BE2C (cell line): ENCODE measurements around the gene GINS2.

Experiments
- DNase-seq: peaks from one replicate; pipeline ENCODE4 v3.0.0-alpha.2; 2020
- H3K27me3 ChIP-seq: fragments of 250-450 bp; sonication (Bioruptor Pico); 2 replicates; pipeline ENCODE4 v1.5.1; 2020; ENCODE audit warnings: mild to moderate bottlenecking
- H3K36me3 ChIP-seq: fragments of 250-450 bp; sonication (Bioruptor Pico); 2 replicates; pipeline ENCODE4 v1.5.1; 2020; ENCODE audit warnings: mild to moderate bottlenecking
- H3K4me1 ChIP-seq: fragments of 250-450 bp; sonication (Bioruptor Pico); 2 replicates; pipeline ENCODE4 v1.5.1; 2020
- H3K4me3 ChIP-seq: 2 replicates; pipeline ENCODE4 v1.5.1; 2011; ENCODE audit warnings: low read depth, low read length
- H3K9me3 ChIP-seq: fragments of 250-450 bp; sonication (Bioruptor Pico); 2 replicates; pipeline ENCODE4 v1.5.1; 2020
- CTCF ChIP-seq: IDR thresholded peaks from 2 replicates; pipeline ENCODE4 v1.5.1; 2012; ENCODE audit warnings: mild to moderate bottlenecking, low read depth, low read length

Gene GINS2

GRCh38 chr16:85633438-85633743 lies 55.4 kb downstream of the GINS2 start:
- H3K4me1 ChIP-seq = peaks cover 37% of the 10 kb centered on the region
- H3K9me3 ChIP-seq = peaks cover 5% of the 10 kb centered on the region; the same call in 1 of the 2 replicates
- no peak for DNase-seq
- no peak overlapping the region for H3K4me3 ChIP-seq
- no peaks in the 10 kb centered on the region for H3K27me3 ChIP-seq
- peaks cover 78% of the 10 kb centered on the region for H3K36me3 ChIP-seq
- TF ChIP-seq CTCF = no peak

GRCh38 chr16:85632709-85633437 lies 55.9 kb downstream of the GINS2 start:
- Histone ChIP-seq H3K4me3 (no peak overlapping the region), H3K4me1 (peaks cover 32% of the 10 kb centered on the region), H3K9me3 (peaks cover 5% of the 10 kb centered on the region; the same call in 1 of the 2 replicates), H3K36me3 (peaks cover 81% of the 10 kb centered on the region), H3K27me3 (no peaks in the 10 kb centered on the region)
- no peak for DNase-seq
- no peak for TF ChIP-seq CTCF

- Histone ChIP-seq H3K27me3 (no peaks in the 10 kb centered on the region), H3K4me1 (peaks cover 27% of the 10 kb centered on the region), H3K36me3 (peaks cover 74% of the 10 kb centered on the region), H3K4me3 (no peak overlapping the region), H3K9me3 (peaks cover 5% of the 10 kb centered on the region; the same call in 1 of the 2 replicates)
- peak; percentile 39 for TF ChIP-seq CTCF
- DNase-seq = no peak
Observed at GRCh38 chr16:85631802-85632393, 56.9 kb downstream of the GINS2 start.

- TF ChIP-seq CTCF = no peak
- H3K27me3 ChIP-seq = no peaks in the 10 kb centered on the region
- H3K4me1 ChIP-seq = peaks cover 32% of the 10 kb centered on the region
- no peak for DNase-seq
- peaks cover 5% of the 10 kb centered on the region; the same call in 1 of the 2 replicates for H3K9me3 ChIP-seq
- H3K36me3 ChIP-seq = peaks cover 68% of the 10 kb centered on the region
- no peak overlapping the region for H3K4me3 ChIP-seq
Observed at GRCh38 chr16:85631230-85631629, 57.5 kb downstream of the GINS2 start.

GRCh38 chr16:85629853-85630252 lies 58.9 kb downstream of the GINS2 start:
- peaks cover 5% of the 10 kb centered on the region; the same call in 1 of the 2 replicates for H3K9me3 ChIP-seq
- H3K27me3 ChIP-seq = no peaks in the 10 kb centered on the region
- TF ChIP-seq CTCF = no peak
- peaks cover 63% of the 10 kb centered on the region for H3K36me3 ChIP-seq
- peaks cover 35% of the 10 kb centered on the region for H3K4me1 ChIP-seq
- DNase-seq = no peak
- no peak overlapping the region for H3K4me3 ChIP-seq

GRCh38 chr16:85629326-85629725 lies 59.4 kb downstream of the GINS2 start:
- Histone ChIP-seq H3K4me1 (peaks cover 40% of the 10 kb centered on the region), H3K27me3 (no peaks in the 10 kb centered on the region), H3K36me3 (peaks cover 60% of the 10 kb centered on the region), H3K4me3 (no peak overlapping the region), H3K9me3 (peaks cover 5% of the 10 kb centered on the region; the same call in 1 of the 2 replicates)
- no peak for TF ChIP-seq CTCF
- no peak for DNase-seq
